Activated CD8-positive, alpha-beta memory T cell treated with anti-CD3 and anti-CD28 coated beads for 4 hours (primary cell): Measurements from ENCODE around the gene BLM.
"Not testable (repeated sequence)": the region's sequence is repeated elsewhere in the genome, so short reads cannot be mapped to it uniquely, and the experiment has no call there.

Experiments
- DNase-seq, 2 donors: peaks; one replicate each; pipeline ENCODE4 v3.0.0-alpha.2; 2020; ENCODE audit warnings: low read depth in 2 of 2

Gene BLM

DNA sequence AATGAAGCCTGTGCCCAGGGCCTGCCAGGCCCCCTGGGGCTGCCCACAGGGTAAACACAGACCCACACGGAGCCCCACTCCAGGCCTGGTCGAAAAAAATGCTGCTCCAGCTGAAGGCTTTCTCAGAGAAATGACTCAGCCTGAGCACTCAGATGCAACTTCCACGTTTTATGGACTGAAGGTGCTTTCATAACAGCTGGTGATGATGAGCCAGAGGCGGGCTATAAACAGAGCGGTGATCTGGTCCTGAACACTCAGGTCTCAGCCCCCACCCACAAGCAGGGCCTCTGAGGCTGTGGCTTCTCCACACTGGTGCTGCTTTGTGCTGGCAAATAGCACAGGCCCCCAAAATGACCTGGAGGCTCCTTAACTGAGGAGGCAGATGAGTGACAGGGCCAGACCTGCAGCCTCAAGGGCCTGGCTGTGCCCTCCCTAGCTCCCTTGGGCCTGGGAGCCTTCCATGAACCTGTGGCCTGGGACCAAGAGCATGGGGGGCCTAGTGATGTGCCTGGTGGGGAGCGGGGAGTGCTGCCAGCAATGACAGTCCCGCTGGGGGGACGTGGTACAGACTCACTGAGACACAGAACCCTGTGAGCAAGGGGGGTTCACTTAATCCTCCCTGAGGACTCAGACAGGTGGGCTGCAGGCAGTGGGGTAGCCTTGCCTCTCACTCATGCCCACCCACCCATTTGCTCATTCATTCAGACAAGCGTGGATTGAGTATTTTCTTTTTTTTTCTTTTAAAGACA, 128.2 kb downstream of the BLM start:
- DNase-seq = no peak

DNA sequence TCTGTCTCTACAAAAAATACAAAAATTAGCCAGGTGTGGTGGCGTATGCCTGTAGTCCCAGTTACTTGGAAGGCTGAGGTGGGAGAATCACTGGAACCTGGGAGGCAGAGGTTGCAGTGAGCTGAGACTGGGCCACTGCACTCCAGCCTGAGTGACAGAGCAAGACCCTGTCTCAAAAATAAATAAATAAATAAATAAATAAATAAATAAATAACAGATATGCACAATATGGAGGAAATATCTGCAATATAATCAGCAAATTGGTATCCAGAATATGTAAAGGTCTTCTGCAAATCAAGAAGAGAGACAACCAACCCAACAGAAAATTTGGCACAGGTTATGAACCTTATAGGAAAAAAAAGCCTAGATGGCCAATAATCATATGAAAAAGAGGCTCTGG, 132.3 kb downstream of the BLM start:
- DNase-seq = not testable (repeated sequence)

DNA sequence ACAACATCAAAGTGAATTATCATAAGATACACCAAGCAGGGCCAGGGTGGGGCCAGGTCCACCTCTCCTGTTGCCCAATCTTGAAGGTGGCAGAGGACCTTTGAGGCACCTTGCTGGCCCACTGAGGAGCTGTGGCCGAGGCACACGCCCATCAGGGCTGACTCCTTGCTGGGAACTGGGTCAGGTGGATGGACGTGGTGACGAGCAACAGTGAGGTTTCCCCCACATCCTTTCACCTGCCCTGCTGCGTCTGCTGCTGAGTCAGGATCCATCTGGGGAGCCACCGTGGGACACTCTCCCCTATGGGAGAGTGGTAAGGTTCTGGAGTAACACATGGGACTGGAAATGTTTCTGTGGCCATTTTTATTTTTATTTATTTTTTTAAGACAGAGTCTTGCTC, 134.0 kb downstream of the BLM start:
- no peak for DNase-seq

DNA sequence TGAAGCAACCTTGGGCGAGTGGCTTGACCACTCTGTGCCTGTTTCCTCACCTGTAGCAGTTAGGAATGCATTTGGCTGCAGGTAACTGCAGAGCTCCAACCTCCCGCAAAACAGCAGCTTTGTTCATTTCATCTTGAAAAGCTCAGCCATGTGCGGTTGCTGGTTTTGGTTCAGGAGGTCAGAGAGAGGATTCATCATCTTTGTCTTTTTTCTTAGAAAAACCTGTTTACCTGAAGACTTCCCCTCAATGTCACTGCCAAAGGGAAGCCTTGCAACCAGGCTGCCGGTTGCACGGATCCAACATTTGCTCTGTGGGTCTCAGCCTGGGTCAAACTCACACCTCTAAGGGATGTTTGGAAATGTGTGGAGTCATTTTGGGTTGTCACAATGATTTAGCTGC, 134.8 kb downstream of the BLM start:
- no peak for DNase-seq

DNA sequence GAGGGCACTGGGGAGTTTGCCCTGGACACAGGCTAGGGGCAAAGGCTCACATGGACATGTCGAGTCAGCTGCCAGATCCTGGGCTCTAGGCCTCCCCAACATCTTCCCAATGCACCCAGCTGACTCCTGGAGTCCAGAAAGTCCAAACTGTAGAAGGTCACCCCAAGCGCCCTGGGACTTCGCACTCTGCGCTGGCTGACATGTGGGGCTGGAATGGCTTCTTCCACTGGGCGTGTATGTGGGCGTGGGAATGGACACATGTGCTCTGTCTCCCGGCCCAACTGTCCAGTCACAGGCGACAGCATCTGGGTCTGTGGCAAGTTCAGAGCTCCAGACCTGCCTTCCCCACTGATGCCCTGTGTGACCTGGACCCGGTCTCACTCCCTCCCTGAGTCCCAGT, 138.0 kb downstream of the BLM start:
- DNase-seq = no peak

DNA sequence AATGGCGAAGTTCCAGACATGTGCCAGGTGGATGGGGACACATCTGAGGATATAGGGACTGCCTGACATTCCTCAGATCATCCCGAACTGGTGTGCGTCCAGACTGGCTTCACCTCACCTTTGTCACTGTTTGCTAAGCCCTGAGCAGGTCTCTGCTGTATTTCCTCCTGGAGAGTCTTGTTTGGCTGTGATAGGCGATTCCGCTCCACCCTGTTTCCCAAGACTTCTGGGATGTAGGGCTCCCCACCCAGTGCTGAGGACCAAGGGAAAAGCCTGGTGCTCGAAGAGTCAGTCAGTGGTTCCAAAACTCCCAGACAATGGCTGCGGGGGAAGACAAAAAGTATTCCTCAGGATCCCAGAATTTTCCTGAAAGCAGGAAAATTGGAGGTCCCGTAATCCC, 140.2 kb downstream of the BLM start:
- DNase-seq = no peak

DNA sequence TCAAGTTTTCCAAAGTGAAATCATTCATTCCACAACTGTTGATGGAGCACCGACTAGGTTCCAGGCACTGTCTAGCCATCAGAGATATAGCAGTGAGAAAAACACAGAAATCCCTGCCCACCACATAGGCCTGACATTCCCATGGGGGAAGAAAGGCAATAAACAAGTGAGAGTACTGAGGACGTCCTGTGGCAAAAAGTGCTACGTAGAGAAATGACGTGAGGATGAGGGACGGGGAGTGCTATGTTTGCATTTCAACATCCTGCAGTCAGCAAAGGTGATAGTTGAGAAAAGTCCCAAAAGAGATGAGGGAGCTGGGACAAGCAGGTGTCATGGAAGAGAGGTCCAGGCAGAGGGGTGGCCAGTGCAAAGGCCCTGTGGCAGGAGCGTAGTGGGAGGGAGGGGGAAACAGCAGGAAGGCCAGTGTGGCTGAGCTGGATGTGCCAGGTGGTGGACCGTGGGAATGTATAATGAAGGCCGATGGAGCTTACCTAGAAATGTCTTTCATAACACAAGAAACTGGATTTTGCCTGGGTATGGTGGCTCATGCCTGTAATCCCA, 140.8 kb downstream of the BLM start:
- no peak for DNase-seq

DNA sequence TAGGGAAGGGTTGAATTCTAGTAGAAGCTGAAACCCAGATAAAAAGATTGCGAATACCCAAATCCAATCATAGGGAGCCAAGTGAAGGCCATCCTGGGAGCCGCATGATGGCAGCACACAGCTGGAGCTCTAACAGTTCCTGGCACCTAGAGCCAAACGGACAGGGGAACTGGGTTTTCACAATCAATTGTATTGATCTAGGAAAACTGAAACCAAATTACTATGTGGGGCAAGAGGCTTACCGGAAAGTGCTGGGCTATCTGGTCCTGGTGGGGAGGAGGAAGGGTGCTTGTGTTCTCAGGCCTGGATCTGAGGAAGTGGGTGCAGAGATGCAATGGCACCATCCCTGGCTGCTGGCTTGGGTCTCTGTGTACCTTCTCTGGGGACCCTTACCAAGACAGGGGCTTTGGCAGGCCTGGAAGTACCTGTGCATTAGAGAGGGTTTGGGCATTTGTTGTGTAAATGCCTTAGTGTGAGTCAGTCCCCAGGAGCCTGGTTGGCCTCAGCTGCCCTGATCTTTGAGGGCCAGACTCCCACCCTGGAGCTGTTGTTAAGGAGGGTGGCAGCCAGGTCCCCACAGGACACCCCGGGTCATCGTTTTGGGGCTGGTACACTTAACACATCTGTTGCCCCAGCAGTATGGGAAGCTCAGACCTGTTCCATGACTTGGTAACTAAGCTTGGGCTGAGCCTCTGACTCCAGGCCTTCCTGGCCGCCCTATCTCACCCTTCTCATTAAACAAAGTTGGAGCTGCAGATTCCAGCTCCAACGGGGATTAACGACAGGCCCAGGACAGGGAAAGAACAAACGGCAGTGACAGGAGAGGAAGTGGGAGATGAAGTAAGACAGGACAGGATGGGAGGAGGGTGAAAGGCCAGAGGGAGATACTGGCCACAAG, 142.3 kb downstream of the BLM start:
- no peak for DNase-seq

DNA sequence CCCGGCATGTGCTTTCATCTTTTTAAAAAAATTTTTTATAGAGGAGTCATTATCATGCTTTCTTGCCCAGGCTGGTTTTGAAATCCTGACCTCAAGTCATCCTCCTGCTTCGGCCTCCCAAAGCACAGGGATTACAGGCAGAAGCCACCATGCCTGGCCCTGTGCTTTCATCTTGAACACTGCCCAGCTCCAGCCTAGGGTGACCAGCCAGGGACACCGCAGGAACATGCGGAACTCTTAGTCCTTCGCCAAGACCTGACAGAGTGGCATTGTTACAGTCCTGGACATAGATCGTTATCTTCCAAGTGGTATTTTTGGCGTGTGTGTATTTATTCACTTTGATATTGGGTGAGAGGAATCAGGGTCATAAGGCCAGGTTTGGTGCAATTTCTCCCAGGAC, 143.3 kb downstream of the BLM start:
- no peak for DNase-seq

DNA sequence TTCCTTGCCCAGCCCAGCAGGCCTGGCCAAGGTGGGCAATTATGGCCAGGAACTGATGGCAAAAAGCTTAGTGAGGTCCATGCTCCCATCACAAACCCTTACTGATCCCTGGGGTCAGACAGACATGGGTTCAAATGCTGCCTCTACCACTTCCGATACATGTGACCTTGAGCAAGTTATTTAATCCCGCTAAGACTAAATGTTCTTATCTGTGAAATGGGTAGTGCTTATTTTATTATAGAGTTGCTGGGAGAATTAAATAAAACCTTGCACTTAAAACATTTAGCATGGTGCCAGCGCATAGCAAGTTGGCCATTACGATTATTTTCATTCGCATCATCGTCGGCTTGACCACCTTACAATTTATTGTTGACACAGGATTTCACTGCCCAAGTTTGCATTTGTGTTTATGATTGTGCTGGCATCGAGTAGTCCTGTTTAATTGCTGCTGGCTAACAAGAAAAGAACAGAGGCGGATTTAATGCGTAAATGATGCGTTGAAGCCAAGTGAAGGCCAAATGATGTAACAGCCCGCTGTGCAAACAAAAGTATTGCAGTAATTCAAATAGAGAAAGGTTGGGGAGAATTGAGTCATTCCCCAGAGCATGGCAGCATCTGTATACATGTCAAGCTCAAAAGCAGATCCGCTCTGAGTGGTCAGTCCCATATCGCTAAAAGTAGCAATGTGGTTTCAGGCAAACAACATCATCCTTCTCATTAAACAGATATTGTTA, 144.0 kb downstream of the BLM start:
- DNase-seq = no peak

DNA sequence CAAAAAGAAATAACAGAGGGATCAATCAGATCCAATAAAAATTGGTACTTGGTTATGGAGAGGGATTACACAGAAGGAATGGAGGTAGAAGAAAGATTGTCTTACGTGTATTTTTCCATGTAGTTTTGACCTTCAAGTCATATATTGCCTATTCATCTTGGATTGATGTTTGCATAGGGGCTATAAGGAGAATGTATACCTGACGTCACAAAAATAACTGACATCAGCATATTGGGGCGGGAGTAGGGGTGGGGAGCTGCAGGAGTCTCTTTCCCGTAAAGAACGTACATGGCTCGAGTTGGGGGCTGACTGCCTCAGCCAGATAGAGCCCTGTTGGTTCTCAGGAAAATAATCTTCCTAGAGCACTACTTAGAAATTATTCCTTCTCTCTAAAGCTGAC, 145.3 kb downstream of the BLM start:
- DNase-seq = no peak

DNA sequence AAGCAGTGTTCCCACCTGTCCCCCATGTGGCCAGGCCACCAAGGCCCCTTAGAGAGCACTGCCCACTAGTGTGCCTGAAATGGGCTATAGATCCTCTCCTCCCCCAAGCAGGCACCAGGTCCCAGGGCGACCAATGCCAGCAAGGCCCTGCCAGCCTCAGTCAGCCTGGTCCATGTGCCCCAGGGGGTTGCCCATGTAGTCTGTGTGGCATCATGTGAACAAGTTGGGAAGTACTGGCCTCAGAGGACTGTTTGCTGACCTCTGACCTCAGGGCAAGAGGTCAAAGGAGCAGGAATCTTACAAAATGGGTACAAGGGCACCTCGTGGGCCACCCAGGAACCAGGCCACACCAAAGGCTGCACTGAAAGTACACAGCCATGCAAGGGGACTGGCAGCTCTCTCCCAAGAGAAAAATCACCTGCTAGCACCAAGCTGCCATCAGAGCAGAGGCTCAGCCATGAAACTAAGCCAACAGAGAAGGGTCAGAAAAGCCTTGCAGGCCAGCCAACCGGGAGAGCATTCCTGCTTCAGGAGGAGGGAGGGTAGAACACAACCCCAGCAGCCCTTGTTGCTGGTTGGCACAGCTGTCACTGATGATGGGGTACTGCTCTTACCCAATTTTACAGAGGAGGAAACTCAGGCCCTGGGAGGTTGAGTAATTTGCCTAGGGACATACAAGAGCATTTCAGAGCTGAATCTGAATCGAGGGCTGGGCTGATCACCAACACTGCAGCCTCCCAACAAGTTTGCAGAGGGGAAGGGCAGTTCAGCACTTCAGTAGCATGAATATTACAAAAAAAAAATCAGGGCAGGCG, 146.0 kb downstream of the BLM start:
- no peak for DNase-seq

DNA sequence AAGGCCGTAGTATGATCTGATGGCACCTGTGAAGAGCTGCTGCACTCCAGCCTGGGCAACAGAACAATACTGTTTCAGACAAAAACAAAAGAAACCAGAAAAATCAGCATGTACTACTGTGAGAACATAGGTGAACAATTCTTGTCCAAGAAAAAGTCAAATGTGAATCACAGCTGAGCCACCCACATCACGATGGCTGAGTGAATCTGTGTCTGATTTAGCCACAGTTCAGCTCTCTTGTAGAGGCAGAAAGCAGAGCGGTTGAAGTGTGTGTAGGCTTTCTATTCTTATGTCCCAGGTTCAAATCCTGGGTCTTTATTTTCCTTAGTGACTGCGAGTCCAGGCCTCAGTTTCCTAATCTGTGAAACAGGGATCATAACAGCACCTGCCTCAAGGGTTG, 146.8 kb downstream of the BLM start:
- no peak for DNase-seq

DNA sequence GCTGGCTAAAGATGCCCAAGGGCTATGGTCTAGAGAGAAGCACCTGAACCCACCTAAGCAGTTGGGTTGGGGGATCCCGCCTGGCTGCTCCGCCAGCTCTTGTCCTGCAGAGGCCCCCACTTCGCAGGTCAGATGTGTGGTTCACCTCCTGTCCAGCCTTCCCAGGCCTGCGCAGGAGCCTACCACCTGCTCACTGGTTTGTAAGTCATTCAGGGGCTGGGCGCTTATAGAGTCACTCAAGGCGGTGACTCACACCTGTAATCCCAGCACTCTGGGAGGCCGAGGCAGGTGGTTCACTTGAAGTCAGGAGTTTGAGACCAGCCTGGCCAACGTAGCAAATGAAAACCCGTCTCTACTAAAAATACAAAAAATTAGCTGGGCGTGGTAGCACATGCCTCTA, 147.4 kb downstream of the BLM start:
- no peak for DNase-seq

DNA sequence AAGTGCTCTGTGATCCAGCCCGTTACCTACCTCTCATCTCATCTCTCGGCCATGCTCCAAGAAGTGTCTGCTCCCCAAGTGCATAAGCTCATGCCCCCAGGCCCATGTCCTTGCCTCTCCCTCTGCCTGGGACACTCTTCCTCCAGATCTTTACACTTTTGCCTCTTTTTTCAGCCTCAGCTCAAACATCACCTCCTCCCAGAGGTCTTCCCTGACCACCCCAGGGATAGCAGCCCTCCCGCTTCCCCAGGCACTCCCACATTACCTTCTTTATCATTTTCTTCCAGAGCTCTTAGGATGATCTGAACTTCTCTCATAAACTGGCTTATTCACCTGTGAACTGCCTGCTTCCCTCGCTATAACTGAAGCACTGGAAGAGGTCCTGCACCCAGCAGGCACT, 148.6 kb downstream of the BLM start:
- DNase-seq = no peak
